Measurements from ENCODE around the gene LRCH3.

Gene LRCH3

DNA sequence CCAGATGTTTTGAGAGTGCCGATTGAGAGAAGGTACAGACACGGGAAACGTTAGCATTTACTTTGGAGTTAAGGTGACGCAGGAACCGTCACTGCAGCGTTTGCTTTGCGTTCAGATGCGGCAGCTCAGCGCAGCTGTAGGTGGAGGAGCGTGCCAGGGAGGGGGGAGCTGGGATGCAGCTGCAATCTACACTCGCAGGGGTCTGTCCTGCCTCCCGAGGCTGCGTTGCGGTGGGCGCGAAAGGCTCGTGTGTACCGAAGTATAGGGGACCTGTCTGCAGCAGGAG is 41.8 kb upstream of the LRCH3 start (continued):
- TF ChIP-seq PRDM10 (tag by site-specific recombination; IDR thresholded peaks at IDR 0.05), result peak; percentile 97
- TF ChIP-seq ZXDB (tag by site-specific recombination; IDR thresholded peaks at IDR 0.05), result peak; percentile 11; the same call in 1 of the 2 replicates
- no peak for TF ChIP-seq ZNF561 (tag by site-specific recombination; IDR thresholded peaks at IDR 0.05; ENCODE audit: borderline replicate concordance)
- peak; percentile 98 for TF ChIP-seq ZNF223 (tag by site-specific recombination; IDR thresholded peaks at IDR 0.05)
- TF ChIP-seq, protein P1, sequence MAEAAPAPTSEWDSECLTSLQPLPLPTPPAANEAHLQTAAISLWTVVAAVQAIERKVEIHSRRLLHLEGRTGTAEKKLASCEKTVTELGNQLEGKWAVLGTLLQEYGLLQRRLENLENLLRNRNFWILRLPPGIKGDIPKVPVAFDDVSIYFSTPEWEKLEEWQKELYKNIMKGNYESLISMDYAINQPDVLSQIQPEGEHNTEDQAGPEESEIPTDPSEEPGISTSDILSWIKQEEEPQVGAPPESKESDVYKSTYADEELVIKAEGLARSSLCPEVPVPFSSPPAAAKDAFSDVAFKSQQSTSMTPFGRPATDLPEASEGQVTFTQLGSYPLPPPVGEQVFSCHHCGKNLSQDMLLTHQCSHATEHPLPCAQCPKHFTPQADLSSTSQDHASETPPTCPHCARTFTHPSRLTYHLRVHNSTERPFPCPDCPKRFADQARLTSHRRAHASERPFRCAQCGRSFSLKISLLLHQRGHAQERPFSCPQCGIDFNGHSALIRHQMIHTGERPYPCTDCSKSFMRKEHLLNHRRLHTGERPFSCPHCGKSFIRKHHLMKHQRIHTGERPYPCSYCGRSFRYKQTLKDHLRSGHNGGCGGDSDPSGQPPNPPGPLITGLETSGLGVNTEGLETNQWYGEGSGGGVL (tag by site-specific recombination; IDR thresholded peaks at IDR 0.05), result peak; percentile 59
- no peak for TF ChIP-seq CTCF (tag by site-specific recombination; IDR thresholded peaks at IDR 0.05)
- no peak for TF ChIP-seq ZNF792 (tag by site-specific recombination; IDR thresholded peaks at IDR 0.05)
- TF ChIP-seq ZSCAN30 (tag by site-specific recombination; IDR thresholded peaks at IDR 0.05), result 0 out of 2 replicates have a peak, but pooled peaks have one; percentile 25
- peak; percentile 39; the same call in 1 of the 2 replicates for TF ChIP-seq PRDM1 (tag by site-specific recombination; IDR thresholded peaks at IDR 0.05)
- TF ChIP-seq ZBTB17 (tag by site-specific recombination; IDR thresholded peaks at IDR 0.05), result peak; percentile 100
- no peak for TF ChIP-seq ZNF624 (tag by site-specific recombination; IDR thresholded peaks at IDR 0.05)
- no peak for TF ChIP-seq ZNF148 (tag by site-specific recombination; IDR thresholded peaks at IDR 0.05; ENCODE audit: borderline replicate concordance)
- TF ChIP-seq ZNF157 (tag by site-specific recombination; IDR thresholded peaks at IDR 0.05), result no peak
- peak; percentile 93 for TF ChIP-seq ZNF600 (tag by site-specific recombination; IDR thresholded peaks at IDR 0.05)
- TF ChIP-seq ZNF621 (tag by site-specific recombination; IDR thresholded peaks at IDR 0.05), result no peak
- TF ChIP-seq ZNF623 (tag by site-specific recombination; IDR thresholded peaks at IDR 0.05), result no peak
- TF ChIP-seq ZNF37A (tag by site-specific recombination; IDR thresholded peaks at IDR 0.05), result no peak
- 0 out of 2 replicates have a peak, but pooled peaks have one; percentile 13 for TF ChIP-seq GLI4 (tag by site-specific recombination; IDR thresholded peaks at IDR 0.05)
- TF ChIP-seq ZNF433 (tag by site-specific recombination; IDR thresholded peaks at IDR 0.05; ENCODE audit: low read depth), result no peak
- TF ChIP-seq RBAK (tag by site-specific recombination; IDR thresholded peaks at IDR 0.05), result no peak
- no peak for TF ChIP-seq ZNF670 (tag by site-specific recombination; IDR thresholded peaks at IDR 0.05; ENCODE audit: low read depth)
- no peak for TF ChIP-seq ZNF701 (tag by site-specific recombination; IDR thresholded peaks at IDR 0.05)
- TF ChIP-seq, protein P2, sequence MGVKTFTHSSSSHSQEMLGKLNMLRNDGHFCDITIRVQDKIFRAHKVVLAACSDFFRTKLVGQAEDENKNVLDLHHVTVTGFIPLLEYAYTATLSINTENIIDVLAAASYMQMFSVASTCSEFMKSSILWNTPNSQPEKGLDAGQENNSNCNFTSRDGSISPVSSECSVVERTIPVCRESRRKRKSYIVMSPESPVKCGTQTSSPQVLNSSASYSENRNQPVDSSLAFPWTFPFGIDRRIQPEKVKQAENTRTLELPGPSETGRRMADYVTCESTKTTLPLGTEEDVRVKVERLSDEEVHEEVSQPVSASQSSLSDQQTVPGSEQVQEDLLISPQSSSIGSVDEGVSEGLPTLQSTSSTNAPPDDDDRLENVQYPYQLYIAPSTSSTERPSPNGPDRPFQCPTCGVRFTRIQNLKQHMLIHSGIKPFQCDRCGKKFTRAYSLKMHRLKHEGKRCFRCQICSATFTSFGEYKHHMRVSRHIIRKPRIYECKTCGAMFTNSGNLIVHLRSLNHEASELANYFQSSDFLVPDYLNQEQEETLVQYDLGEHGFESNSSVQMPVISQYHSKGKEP (tag by site-specific recombination; IDR thresholded peaks at IDR 0.05), result peak; percentile 74
- no peak for TF ChIP-seq ZNF596 (tag by site-specific recombination; IDR thresholded peaks at IDR 0.05)
- TF ChIP-seq ZNF449 (tag by site-specific recombination; IDR thresholded peaks at IDR 0.05), result no peak
- TF ChIP-seq ZNF585B (tag by site-specific recombination; IDR thresholded peaks at IDR 0.05), result no peak

Measured in HEK293 (cell line).